GM23338 (cell line): ENCODE measurements around the gene MYCBPAP. TPM values are rescaled to one million over a fixed set of nuclear protein-coding genes. Genes with fewer than 3 reads are reported as not detected.

Experiments
- ATAC-seq: fragments of 200-7000 bp; cut with Tn5 transposase; 3 replicates; pipeline ENCODE4 v1.9.1; 2020
- DNase-seq: peaks from one replicate; pipeline ENCODE4 v3.0.0-alpha.2; 2015; ENCODE audit warnings: low spot score
- H2AFZ ChIP-seq: fragments of 200-600 bp; sonication (generic); 2 replicates; pipeline ENCODE4 v1.8.0; 2016; ENCODE audit warnings: antibody characterized with exemption, mild to moderate bottlenecking, moderate library complexity
- H3F3A ChIP-seq: fragments of 200-600 bp; sonication (generic); replicated peaks from 2 replicates; pipeline ENCODE4 v1.8.0; 2017; ENCODE audit warnings: antibody characterized with exemption, mixed run types, low read depth
- H3K27ac ChIP-seq: fragments of 200-600 bp; sonication (generic); 2 replicates; pipeline ENCODE4 v1.6.1; 2016; ENCODE audit warnings: low read depth
- H3K27me3 ChIP-seq: fragments of 200-600 bp; sonication (generic); 2 replicates; pipeline ENCODE4 v1.8.0; 2016; ENCODE audit warnings: mild to moderate bottlenecking, mixed run types, moderate library complexity; ENCODE audit not compliant: insufficient read depth
- H3K36me3 ChIP-seq: fragments of 200-600 bp; sonication (generic); 2 replicates; pipeline ENCODE4 v1.8.0; 2016; ENCODE audit warnings: mild to moderate bottlenecking; ENCODE audit not compliant: insufficient read depth
- H3K4me1 ChIP-seq: fragments of 200-600 bp; sonication (generic); 2 replicates; pipeline ENCODE4 v1.8.0; 2016; ENCODE audit warnings: mild to moderate bottlenecking, moderate library complexity; ENCODE audit not compliant: insufficient read depth
- H3K4me2 ChIP-seq: fragments of 200-600 bp; sonication (generic); 2 replicates; pipeline ENCODE4 v1.7.1; 2017; ENCODE audit warnings: mixed run types
- H3K4me3 ChIP-seq: fragments of 200-600 bp; sonication (generic); 2 replicates; pipeline ENCODE4 v1.6.1; 2016; ENCODE audit warnings: mixed run types
- H3K79me2 ChIP-seq: fragments of 200-600 bp; sonication (generic); replicated peaks from 2 replicates; pipeline ENCODE4 v1.8.0; 2017; ENCODE audit warnings: mild to moderate bottlenecking; ENCODE audit not compliant: insufficient read depth
- H3K9me2 ChIP-seq: fragments of 200-600 bp; sonication (generic); 2 replicates; pipeline ENCODE4 v1.8.0; 2017; ENCODE audit not compliant: insufficient read depth
- H4K20me1 ChIP-seq: fragments of 200-600 bp; sonication (generic); replicated peaks from 2 replicates; pipeline ENCODE4 v1.8.0; 2017; ENCODE audit warnings: mild to moderate bottlenecking; ENCODE audit not compliant: insufficient read depth
- H3K27ac Mint-ChIP-seq: 2 replicates; pipeline ENCODE4 v1.8.0; 2020; ENCODE audit warnings: inconsistent platforms, mild to moderate bottlenecking, moderate library complexity, mixed read lengths
- H3K27me3 Mint-ChIP-seq: 3 replicates; pipeline ENCODE4 v1.8.0; 2022; ENCODE audit warnings: low read depth, mild to moderate bottlenecking, moderate library complexity, mixed read lengths, inconsistent platforms; ENCODE audit not compliant: insufficient read depth, poor library complexity
- H3K36me3 Mint-ChIP-seq: 3 replicates; pipeline ENCODE4 v1.8.0; 2021; ENCODE audit warnings: low read depth, mild to moderate bottlenecking, inconsistent platforms, moderate library complexity, mixed read lengths
- H3K4me1 Mint-ChIP-seq: 3 replicates; pipeline ENCODE4 v1.8.0; 2020; ENCODE audit warnings: mild to moderate bottlenecking, inconsistent platforms, mixed read lengths
- H3K4me3 Mint-ChIP-seq: 3 replicates; pipeline ENCODE4 v1.8.0; 2021; ENCODE audit warnings: moderate library complexity, mild to moderate bottlenecking, inconsistent platforms, mixed read lengths
- H3K9me3 Mint-ChIP-seq: 3 replicates; pipeline ENCODE4 v1.8.0; 2020; ENCODE audit warnings: moderate library complexity, mild to moderate bottlenecking, inconsistent platforms, mixed read lengths
- CREB1 ChIP-seq: fragments of 250-450 bp; sonication (Bioruptor Pico); IDR thresholded peaks from 2 replicates; pipeline ENCODE4 v1.5.0; 2020; ENCODE audit warnings: low read depth, mild to moderate bottlenecking, moderate library complexity
- ETS1 ChIP-seq: IDR thresholded peaks from 2 replicates; pipeline ENCODE4 v1.6.1; 2016; ENCODE audit warnings: antibody characterized with exemption
- EZH2 ChIP-seq: fragments of 200-600 bp; sonication (generic); IDR thresholded peaks from one replicate; pipeline ENCODE4 v1.8.0; 2017; ENCODE audit warnings: antibody characterized with exemption, mild to moderate bottlenecking, low read depth; ENCODE audit not compliant: unreplicated experiment
- EZH2phosphoT487 ChIP-seq: fragments of 200-600 bp; sonication (generic); IDR thresholded peaks from one replicate; pipeline ENCODE4 v1.8.1; 2018; ENCODE audit warnings: antibody characterized with exemption; ENCODE audit not compliant: unreplicated experiment
- JUNB ChIP-seq: IDR thresholded peaks from one replicate; pipeline ENCODE4 v1.6.1; 2016; ENCODE audit warnings: antibody characterized with exemption; ENCODE audit not compliant: unreplicated experiment
- NANOG ChIP-seq: IDR thresholded peaks from 2 replicates; pipeline ENCODE4 v1.6.1; 2016; ENCODE audit warnings: antibody characterized with exemption, borderline replicate concordance
- POLR2AphosphoS5 ChIP-seq: IDR thresholded peaks from 2 replicates; pipeline ENCODE4 v1.6.1; 2016; ENCODE audit warnings: antibody characterized with exemption, low read depth
- REST ChIP-seq: IDR thresholded peaks from one replicate; pipeline ENCODE4 v1.6.1; 2018; ENCODE audit warnings: antibody characterized with exemption; ENCODE audit not compliant: unreplicated experiment
- STAT1 ChIP-seq: IDR thresholded peaks from one replicate; pipeline ENCODE4 v1.6.1; 2016; ENCODE audit warnings: antibody characterized with exemption; ENCODE audit not compliant: unreplicated experiment
- ZNF114 ChIP-seq: fragments of 250-450 bp; sonication (Bioruptor Pico); IDR thresholded peaks from 2 replicates; pipeline ENCODE4 v1.5.0; 2020; ENCODE audit warnings: mild to moderate bottlenecking, moderate library complexity
- ZNF331 ChIP-seq: fragments of 250-450 bp; sonication (Bioruptor Pico); IDR thresholded peaks from 2 replicates; pipeline ENCODE4 v1.5.0; 2020; ENCODE audit warnings: low read depth, mild to moderate bottlenecking, moderate library complexity
- polyA plus RNA-seq: library from polyadenylated mRNA; unstranded; fragments of >200 nt; fragmentation: Nextera tagmentation; extraction: Ambion mirVana; gene quantifications from 2 replicates; pipeline ENCODE4 v1.2.1, GENCODE V29; 2016
- total RNA-seq: library from RNA; depleted of rRNA; stranded (reverse); fragments of >200 nt; shearing (Covaris generic); gene quantifications from 2 replicates; pipeline ENCODE4 v1.2.3, GENCODE V29; 2014
- TF ChIP-seq, protein P1 (sequence below): fragments of 250-450 bp; sonication (Bioruptor Pico); IDR thresholded peaks from 2 replicates; pipeline ENCODE4 v1.5.0; 2020; ENCODE audit warnings: mild to moderate bottlenecking, moderate library complexity
- TF ChIP-seq, protein P2 (sequence below), 2 experiments: fragments of 200-600 bp in 1 of 2; sonication (generic) in 1 of 2; conservative IDR thresholded peaks; 2 replicates each; pipeline versions ENCODE4 v1.5.1 to v1.6.1; 2016 to 2017; ENCODE audit warnings: antibody characterized with exemption in 2 of 2, low read depth in 2 of 2, mild to moderate bottlenecking in 2 of 2, moderate library complexity in 1 of 2

The MYCBPAP gene
- total and polyA plus RNA-seq, 2 experiments from 2014 or later: 0.63 to 1.7 TPM

DNA sequence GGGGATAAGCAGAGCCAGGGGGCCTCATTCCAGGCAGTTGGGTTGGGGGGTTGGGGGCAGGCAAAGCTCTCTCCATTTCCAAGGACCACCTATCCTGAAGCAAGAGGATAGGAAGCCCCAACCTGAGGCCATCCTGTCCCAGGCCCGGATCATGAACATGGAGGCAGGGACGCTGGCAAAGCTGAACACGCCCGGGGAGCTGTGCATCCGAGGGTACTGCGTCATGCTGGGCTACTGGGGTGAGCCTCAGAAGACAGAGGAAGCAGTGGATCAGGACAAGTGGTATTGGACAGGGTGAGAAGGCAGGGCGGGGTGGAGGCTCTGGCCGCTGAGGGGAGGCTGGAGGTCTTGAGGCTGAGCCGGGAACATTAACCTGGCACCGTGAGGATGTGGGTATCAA lies 36.0 kb upstream of the MYCBPAP start:
- Mint-ChIP-seq H3K4me3 (no peak overlapping the region), H3K27ac (no peak overlapping the region), H3K9me3 (no peaks in the 10 kb centered on the region; the same call in 2 of the 3 replicates), H3K27me3 (peaks cover 28% of the 10 kb centered on the region), H3K36me3 (peaks cover 4% of the 10 kb centered on the region; the same call in 1 of the 3 replicates), H3K4me1 (peaks cover 21% of the 10 kb centered on the region)
- no peak overlapping the region for H3K4me3 ChIP-seq
- H3K79me2 ChIP-seq: no peaks in the 10 kb centered on the region
- H3K27me3 ChIP-seq: peaks cover 41% of the 10 kb centered on the region
- no peak for ATAC-seq
- H3F3A ChIP-seq: 0 out of 2 replicates have a peak, but pooled peaks cover 7% of the 10 kb centered on the region
- H3K36me3 ChIP-seq: no peaks in the 10 kb centered on the region
- TF ChIP-seq ZNF114 (no peak), REST (no peak), STAT1 (no peak), ETS1 (no peak), CREB1 (CRISPR knock-in tag) (no peak), ZNF331 (CRISPR knock-in tag) (no peak), NANOG (no peak), JUNB (no peak), EZH2 (no peak), EZH2phosphoT487 (no peak), POLR2AphosphoS5 (no peak)
- TF ChIP-seq, protein P1, sequence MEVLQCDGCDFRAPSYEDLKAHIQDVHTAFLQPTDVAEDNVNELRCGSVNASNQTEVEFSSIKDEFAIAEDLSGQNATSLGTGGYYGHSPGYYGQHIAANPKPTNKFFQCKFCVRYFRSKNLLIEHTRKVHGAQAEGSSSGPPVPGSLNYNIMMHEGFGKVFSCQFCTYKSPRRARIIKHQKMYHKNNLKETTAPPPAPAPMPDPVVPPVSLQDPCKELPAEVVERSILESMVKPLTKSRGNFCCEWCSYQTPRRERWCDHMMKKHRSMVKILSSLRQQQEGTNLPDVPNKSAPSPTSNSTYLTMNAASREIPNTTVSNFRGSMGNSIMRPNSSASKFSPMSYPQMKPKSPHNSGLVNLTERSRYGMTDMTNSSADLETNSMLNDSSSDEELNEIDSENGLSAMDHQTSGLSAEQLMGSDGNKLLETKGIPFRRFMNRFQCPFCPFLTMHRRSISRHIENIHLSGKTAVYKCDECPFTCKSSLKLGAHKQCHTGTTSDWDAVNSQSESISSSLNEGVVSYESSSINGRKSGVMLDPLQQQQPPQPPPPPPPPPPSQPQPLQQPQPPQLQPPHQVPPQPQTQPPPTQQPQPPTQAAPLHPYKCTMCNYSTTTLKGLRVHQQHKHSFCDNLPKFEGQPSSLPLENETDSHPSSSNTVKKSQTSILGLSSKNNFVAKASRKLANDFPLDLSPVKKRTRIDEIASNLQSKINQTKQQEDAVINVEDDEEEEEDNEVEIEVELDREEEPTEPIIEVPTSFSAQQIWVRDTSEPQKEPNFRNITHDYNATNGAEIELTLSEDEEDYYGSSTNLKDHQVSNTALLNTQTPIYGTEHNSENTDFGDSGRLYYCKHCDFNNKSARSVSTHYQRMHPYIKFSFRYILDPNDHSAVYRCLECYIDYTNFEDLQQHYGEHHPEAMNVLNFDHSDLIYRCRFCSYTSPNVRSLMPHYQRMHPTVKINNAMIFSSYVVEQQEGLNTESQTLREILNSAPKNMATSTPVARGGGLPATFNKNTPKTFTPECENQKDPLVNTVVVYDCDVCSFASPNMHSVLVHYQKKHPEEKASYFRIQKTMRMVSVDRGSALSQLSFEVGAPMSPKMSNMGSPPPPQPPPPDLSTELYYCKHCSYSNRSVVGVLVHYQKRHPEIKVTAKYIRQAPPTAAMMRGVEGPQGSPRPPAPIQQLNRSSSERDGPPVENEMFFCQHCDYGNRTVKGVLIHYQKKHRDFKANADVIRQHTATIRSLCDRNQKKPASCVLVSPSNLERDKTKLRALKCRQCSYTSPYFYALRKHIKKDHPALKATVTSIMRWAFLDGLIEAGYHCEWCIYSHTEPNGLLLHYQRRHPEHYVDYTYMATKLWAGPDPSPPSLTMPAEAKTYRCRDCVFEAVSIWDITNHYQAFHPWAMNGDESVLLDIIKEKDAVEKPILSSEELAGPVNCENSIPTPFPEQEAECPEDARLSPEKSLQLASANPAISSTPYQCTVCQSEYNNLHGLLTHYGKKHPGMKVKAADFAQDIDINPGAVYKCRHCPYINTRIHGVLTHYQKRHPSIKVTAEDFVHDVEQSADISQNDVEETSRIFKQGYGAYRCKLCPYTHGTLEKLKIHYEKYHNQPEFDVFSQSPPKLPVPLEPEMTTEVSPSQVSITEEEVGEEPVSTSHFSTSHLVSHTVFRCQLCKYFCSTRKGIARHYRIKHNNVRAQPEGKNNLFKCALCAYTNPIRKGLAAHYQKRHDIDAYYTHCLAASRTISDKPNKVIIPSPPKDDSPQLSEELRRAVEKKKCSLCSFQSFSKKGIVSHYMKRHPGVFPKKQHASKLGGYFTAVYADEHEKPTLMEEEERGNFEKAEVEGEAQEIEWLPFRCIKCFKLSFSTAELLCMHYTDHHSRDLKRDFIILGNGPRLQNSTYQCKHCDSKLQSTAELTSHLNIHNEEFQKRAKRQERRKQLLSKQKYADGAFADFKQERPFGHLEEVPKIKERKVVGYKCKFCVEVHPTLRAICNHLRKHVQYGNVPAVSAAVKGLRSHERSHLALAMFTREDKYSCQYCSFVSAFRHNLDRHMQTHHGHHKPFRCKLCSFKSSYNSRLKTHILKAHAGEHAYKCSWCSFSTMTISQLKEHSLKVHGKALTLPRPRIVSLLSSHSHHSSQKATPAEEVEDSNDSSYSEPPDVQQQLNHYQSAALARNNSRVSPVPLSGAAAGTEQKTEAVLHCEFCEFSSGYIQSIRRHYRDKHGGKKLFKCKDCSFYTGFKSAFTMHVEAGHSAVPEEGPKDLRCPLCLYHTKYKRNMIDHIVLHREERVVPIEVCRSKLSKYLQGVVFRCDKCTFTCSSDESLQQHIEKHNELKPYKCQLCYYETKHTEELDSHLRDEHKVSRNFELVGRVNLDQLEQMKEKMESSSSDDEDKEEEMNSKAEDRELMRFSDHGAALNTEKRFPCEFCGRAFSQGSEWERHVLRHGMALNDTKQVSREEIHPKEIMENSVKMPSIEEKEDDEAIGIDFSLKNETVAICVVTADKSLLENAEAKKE: no peak
- TF ChIP-seq, protein P2, sequence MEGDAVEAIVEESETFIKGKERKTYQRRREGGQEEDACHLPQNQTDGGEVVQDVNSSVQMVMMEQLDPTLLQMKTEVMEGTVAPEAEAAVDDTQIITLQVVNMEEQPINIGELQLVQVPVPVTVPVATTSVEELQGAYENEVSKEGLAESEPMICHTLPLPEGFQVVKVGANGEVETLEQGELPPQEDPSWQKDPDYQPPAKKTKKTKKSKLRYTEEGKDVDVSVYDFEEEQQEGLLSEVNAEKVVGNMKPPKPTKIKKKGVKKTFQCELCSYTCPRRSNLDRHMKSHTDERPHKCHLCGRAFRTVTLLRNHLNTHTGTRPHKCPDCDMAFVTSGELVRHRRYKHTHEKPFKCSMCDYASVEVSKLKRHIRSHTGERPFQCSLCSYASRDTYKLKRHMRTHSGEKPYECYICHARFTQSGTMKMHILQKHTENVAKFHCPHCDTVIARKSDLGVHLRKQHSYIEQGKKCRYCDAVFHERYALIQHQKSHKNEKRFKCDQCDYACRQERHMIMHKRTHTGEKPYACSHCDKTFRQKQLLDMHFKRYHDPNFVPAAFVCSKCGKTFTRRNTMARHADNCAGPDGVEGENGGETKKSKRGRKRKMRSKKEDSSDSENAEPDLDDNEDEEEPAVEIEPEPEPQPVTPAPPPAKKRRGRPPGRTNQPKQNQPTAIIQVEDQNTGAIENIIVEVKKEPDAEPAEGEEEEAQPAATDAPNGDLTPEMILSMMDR (conservative IDR thresholded peaks at IDR 0.05; ENCODE audit: low read depth in 2 of 2): no peak
- H3K27ac ChIP-seq: no peak overlapping the region
- no peak overlapping the region for H3K4me2 ChIP-seq
- peaks cover 7% of the 10 kb centered on the region; the same call in 1 of the 2 replicates for H4K20me1 ChIP-seq
- DNase-seq: no peak
- peaks cover 16% of the 10 kb centered on the region; the same call in 1 of the 2 replicates for H3K4me1 ChIP-seq
- no peaks in the 10 kb centered on the region for H3K9me2 ChIP-seq
- no peak overlapping the region for H2AFZ ChIP-seq
